GM19239 (cell line): ENCODE measurements around the gene ATP1A4.

Source experiments
- DNase-seq: peaks from one replicate; pipeline ENCODE4 v3.0.0; 2011; ENCODE audit warnings: low spot score; ENCODE audit not compliant: insufficient read length
- FAIRE-seq: peaks from 2 replicates; lab custom pipeline; 2011; peaks lifted over from hg19 to GRCh38; lab: Jason Lieb, UNC

ATP1A4 gene

DNA sequence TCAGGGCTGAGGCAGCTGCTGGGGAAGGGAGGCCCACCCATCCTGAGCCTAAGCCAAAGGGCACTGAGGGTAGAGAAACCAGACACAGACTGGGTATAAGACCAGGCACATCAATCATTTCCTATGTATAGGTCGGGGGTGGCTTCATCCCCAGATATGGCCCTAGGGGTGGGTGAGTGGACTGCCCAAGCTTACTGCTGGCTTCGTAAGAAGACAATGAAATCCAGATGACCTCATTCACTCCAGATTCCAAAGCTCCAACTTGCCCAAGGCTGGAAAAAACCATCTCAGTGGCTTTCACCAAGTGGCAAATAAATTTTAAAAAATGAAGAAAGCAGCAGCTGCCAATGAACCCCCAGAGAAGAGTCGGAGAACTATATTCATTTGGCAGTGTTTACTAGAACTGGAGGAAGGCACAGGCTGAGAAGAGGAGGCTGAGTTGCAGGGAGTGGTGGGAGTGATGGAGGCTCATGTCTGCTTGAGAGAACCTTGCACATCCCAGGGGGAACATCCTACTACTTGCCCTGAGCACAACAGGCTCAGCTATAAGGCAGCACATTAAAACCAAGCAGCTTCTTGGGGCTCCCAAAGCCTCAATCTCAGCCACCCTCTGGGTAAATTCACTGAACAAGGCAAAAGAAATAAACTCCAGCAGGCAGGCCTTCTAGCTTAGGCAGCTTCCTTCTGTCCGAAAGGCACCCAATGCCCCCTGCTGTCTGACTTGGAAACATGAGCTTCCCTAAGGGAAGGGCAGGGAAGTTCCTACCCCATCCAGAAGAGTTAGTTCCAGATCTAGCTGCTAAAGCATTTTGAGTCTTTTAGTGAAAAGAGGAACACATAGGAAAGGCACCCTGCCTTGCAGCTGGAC is 67.9 kb downstream of the ATP1A4 start:
- DNase-seq (no peak), FAIRE-seq (no peak)

- FAIRE-seq (no peak), DNase-seq (no peak)
Observed at GRCh38 chr1:160220301-160220700, 68.9 kb downstream of the ATP1A4 start.

- DNase-seq: no peak
- FAIRE-seq: no peak
Observed at GRCh38 chr1:160221089-160221488, 69.7 kb downstream of the ATP1A4 start.

DNA sequence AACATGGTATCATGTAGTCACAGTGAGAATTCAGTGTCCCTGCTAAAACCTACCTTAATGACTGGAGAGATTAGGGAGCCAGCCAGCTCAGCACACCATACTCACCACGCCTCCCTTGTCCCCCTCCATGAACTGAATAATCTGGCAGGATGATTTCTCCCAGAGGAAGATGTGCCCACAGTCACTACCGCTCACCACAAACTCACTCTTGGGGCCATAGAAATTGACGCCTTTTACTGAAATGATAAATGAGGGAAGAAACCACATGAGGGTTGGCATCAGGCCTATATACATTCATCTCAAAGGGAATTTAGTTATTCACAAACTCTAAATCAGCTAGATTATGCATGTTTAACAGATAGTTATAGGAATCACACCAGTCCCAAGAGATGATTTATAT is 71.1 kb downstream of the ATP1A4 start:
- DNase-seq (no peak), FAIRE-seq (no peak)

- DNase-seq: no peak
- FAIRE-seq: no peak
Observed at GRCh38 chr1:160224606-160225005, 73.2 kb downstream of the ATP1A4 start.

DNA sequence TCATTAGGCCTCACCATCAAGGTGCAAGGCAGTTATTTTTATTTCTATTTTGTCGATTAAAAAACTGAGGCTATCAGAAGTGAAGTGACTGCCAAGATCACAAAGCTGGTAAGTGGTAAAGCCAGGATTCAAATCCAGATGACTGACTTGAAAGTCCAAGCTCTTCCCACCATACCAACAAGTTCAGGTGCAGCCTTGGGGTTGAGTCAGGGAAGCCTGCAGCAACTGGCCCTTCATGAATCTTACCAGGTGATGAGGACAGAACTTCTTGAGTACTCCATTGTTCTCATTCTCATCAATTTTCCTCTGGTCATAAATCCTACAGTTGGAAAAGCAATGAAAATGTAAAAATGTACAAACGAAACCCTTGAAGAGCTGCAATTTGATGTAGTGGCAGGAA is 73.9 kb downstream of the ATP1A4 start:
- DNase-seq (no peak), FAIRE-seq (no peak)

DNA sequence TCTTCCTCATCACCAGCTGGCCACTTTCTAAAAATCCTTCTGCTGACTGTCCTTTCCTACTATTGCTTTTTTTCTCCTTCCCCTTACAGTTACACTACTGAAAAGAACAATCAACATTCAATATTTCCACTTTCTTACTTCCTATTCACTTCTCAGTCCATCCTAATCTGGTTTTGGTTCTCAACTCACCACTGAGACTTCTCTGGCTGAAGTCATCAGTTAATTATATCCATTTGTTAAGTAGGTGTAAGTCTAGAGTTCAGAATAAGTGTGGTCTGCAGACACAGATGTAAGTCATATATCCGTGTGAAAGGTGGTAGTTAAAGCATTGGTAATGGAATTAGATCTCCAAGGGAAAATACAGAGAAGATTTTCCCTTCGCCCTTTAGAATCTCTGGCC is 75.2 kb downstream of the ATP1A4 start:
- no peak for FAIRE-seq

DNA sequence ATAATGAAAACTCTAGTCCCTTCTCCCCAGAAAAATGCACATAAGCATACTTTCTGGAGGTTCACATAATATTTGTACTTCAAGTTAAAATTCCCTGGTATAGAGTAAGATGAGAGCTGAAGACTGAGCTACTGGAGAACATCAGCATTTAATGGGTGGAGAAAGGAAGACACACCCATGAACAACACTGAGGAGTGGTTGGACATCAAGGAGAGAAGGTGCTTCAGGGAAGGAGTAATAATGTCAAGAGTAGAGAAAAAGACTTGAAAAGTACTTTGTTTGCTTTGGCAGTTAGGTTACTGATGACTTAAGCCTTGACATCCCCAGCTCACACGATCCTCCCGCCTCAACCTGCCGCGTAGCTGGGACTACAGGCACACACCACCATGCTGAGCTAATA is 75.6 kb downstream of the ATP1A4 start:
- FAIRE-seq: no peak

More for the DNA sequence above, 75.2 kb downstream of the ATP1A4 start:
- DNase-seq: no peak

DNA sequence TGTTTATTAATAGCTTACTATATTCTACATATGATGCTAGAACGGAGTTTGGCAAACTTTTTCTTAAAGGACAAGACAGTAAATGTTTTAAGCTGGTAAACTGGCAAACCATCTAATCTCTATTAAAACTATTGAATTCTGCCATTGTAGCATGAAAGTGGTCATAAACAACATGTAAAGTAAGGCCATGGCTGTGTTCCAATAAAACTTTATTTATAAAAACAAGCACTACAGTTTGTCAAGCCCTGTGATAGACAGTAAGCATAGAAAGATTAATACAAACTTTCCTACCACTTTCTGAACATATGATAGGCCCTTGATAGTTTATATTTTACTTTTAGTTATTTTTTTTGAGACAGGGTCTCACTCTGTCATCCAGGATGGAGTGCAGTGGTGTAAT is 76.2 kb downstream of the ATP1A4 start:
- DNase-seq (no peak), FAIRE-seq (no peak)

More for the DNA sequence above, 75.6 kb downstream of the ATP1A4 start:
- no peak for DNase-seq

- no peak for FAIRE-seq
Observed at GRCh38 chr1:160228431-160228830, 77.0 kb downstream of the ATP1A4 start.

GRCh38 chr1:160232911-160233310 is 81.5 kb downstream of the ATP1A4 start:
- FAIRE-seq: no peak
- no peak for DNase-seq

More at GRCh38 chr1:160228431-160228830, 77.0 kb downstream of the ATP1A4 start:
- DNase-seq: no peak
